GM10266 (cell line): ENCODE results near the gene GRID1.
"Not testable (repeated sequence)": the region's sequence is repeated elsewhere in the genome, so short reads cannot be mapped to it uniquely, and the experiment has no call there.

Source experiments
- DNase-seq: peaks from one replicate; pipeline ENCODE4 v3.0.0; 2012; ENCODE audit errors: extremely low spot score
- CTCF ChIP-seq: IDR thresholded peaks from 2 replicates; pipeline ENCODE4 v1.5.1; 2012; ENCODE audit warnings: mild to moderate bottlenecking, low read depth; ENCODE audit not compliant: control insufficient read depth, insufficient read depth; ENCODE audit errors: missing control alignments

Gene GRID1

GRCh38 chr10:86102451-86102850, 264.1 kb downstream of the GRID1 start:
- no peak for TF ChIP-seq CTCF
- DNase-seq = no peak

- no peak for TF ChIP-seq CTCF
- DNase-seq = no peak
Observed at GRCh38 chr10:86102031-86102430, 264.6 kb downstream of the GRID1 start.

GRCh38 chr10:86100581-86101061, 266.0 kb downstream of the GRID1 start:
- peak; percentile 43 for DNase-seq
- peak; percentile 51 for TF ChIP-seq CTCF

GRCh38 chr10:86099542-86100334, 266.9 kb downstream of the GRID1 start:
- no peak for TF ChIP-seq CTCF
- DNase-seq = no peak

GRCh38 chr10:86098187-86098881, 268.3 kb downstream of the GRID1 start:
- DNase-seq = no peak
- TF ChIP-seq CTCF = no peak

- not testable (repeated sequence) for DNase-seq
Observed at GRCh38 chr10:86095061-86095460, 271.5 kb downstream of the GRID1 start.

- DNase-seq = not testable (repeated sequence)
Observed at GRCh38 chr10:86092311-86092710, 274.3 kb downstream of the GRID1 start.

- no peak for TF ChIP-seq CTCF
- DNase-seq = no peak
Observed at GRCh38 chr10:86091216-86091615, 275.4 kb downstream of the GRID1 start.
